HL-60 (cell line): ENCODE results near the gene ARFGAP1.

Experiments
- CTCF ChIP-seq: IDR thresholded peaks from one replicate; pipeline ENCODE4 v1.5.1; 2011; ENCODE audit warnings: low read length, control low read depth, inconsistent platforms; ENCODE audit not compliant: insufficient read depth
- GABPA ChIP-seq: IDR thresholded peaks from 2 replicates; pipeline ENCODE4 v1.6.1; 2012; ENCODE audit warnings: low read depth
- POLR2AphosphoS5 ChIP-seq: IDR thresholded peaks from 2 replicates; pipeline ENCODE4 v1.6.1; 2012; ENCODE audit warnings: low read depth
- REST ChIP-seq: IDR thresholded peaks from 2 replicates; pipeline ENCODE4 v1.6.1; 2012; ENCODE audit warnings: low read depth; ENCODE audit not compliant: insufficient replicate concordance
- SPI1 ChIP-seq: IDR thresholded peaks from 2 replicates; pipeline ENCODE4 v1.6.1; 2012; ENCODE audit warnings: low read depth, mild to moderate bottlenecking, borderline replicate concordance

GRCh38 chr20:63292904-63293303 is 20.3 kb downstream of the ARFGAP1 start, which contains the start of gene COL20A1:
- no peak for TF ChIP-seq REST
- no peak for TF ChIP-seq CTCF
- no peak for TF ChIP-seq POLR2AphosphoS5
- TF ChIP-seq GABPA: no peak
- no peak for TF ChIP-seq SPI1
